Inflammatory macrophage (primary cell): ENCODE measurements around the gene OPN5.

Experiments
- DNase-seq, 2 donors: peaks; one replicate each; pipeline ENCODE4 v3.0.0-alpha.2; 2020 to 2022

Gene OPN5

DNA sequence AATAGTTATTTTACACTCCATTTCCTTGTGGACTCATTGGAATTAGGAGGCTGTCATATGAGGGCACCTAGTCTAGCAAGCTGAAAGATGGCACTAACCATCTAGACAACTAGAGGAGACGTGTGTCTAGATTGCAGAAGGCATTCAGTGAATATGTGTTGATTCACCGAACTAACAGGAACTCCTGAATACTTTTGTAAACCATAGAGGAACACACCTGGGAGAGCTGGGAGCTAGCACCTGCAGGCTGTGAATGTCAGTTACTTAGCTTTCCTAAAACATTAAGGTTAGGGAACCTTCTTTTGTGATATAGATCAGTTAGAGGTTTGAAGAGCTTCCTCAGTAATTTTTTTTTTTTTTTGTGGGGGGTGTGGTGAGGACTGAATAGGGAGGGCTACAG, 7.7 kb downstream of the OPN5 start:
- no peak for DNase-seq

DNA sequence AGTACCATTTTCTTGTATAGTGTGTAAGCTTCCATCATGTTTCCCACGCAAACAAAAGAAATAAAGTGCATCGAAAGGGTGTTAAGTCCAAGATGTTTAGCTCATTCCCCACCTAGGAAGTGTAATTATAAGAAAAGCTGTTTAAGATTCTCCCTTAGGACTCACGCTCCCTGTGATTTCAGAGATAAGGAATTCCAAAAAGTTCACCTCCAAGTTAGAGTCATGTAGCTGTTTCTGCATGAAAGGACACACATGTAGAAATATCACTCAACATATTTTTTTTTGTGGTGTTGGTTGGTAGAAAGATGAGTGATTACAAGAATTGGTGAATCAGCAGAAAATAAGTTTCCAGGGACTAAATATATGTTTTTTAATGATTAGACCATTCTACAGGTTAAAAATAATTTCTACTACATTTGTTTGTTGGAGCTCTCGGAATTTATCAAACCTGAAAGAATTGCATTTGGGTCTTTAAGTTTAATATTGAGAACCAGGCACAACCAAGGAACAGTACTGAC, 10.4 kb downstream of the OPN5 start:
- no peak for DNase-seq

DNA sequence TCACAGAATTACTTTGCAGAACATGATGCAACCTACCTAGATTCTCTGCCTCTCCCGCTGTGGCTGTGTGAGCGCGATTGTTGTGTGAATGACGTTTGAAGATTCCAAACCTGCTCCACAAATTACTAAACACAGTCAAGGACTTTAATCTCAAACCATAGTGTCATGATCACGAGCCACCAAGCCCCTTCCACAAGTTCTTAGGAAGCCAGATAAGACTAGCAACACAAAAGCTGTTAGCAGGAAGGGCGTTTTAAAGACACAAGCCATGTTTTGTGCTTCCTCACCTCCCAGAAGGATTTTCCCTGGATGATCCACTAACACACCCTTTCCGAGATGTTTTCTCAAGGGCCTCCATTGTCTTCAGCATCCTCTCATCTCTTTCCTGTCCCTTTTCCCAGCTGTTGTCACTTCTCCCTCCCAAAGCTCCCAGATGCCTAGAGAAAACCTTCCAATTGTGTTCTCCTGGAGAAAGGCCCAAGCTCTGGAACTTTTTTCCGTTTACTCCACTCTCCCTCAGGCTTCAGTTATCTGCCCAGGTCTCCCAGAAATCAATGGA, 12.8 kb downstream of the OPN5 start:
- DNase-seq, result no peak

DNA sequence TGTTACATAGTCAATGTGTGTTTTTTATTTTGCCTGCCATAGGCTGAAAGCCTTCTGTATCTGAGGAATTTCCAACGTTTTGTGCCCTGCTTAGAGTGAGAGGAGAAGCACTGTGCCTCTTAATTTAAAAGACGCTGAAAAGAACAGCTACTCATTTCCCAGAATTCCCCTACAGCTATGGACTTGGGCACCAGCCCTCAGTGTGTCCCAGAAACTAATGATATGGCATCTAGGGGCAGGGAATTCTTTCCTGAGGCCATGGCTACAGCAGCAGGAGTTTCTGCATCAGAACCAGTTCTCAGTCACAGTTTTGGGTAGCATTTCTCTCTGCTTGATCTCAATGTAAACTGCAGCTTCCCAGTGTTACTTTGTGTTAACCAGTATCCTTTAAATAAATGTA, 20.2 kb downstream of the OPN5 start:
- DNase-seq, result no peak

DNA sequence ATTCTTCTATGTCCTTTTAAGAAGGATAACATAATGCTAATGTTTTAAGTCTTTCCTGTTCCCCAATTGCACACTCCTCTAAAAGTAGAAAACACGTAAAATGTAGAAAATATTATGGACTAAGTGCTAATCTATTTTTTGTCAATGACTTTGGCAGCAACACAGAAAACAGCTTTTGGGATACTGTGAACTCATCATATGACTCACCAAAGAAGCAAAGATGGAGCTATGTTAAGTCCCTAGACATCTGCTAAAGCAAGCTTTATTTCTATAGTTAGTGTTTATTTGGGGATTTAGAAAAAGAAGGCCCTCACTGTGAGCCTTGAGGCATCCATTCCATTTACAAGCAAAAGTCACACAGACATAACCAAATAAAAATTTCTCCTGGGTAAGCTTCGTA, 23.0 kb downstream of the OPN5 start:
- no peak for DNase-seq

- no peak for DNase-seq
Observed at GRCh38 chr6:47809873-47810272, 28.0 kb downstream of the OPN5 start.

DNA sequence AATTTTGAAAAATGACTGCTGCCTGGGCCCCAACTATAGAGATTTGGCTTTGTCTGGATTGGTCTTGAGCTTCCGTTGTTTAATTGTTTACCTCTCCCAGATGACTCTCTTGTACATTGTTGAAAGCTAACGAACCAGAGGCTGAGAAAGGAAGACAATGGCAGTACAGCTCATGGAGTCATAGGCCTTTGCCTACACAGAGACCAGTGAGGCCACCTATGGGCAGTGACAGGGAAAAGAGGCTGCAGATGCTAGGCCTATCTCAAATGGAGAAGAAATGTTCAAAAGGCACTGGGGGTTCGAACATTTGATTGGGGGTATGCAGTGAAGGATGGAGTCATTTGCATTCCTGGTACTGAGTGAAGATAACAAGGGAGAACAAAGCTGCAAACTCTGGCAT, 29.1 kb downstream of the OPN5 start:
- DNase-seq, result no peak

DNA sequence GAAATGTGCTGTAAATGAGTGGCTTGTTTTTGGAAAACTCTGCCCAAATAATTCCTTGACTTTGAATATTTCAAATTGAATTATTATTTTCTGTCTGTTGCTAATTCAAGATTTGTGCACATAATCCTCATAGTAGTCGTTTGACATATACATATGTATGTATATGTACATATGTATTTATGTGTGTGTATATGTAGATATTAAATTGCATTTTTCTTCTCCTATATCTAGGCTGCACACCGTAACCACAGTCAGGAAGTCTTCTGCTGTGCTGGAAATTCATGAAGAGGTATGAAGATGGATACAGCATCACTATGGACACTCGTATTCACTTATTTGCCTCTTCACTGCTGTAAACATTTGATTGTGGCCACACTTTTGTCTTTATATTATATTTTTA, 29.6 kb downstream of the OPN5 start:
- DNase-seq, result no peak

- DNase-seq, result no peak
Observed at GRCh38 chr6:47817749-47818148, 35.9 kb downstream of the OPN5 start.

DNA sequence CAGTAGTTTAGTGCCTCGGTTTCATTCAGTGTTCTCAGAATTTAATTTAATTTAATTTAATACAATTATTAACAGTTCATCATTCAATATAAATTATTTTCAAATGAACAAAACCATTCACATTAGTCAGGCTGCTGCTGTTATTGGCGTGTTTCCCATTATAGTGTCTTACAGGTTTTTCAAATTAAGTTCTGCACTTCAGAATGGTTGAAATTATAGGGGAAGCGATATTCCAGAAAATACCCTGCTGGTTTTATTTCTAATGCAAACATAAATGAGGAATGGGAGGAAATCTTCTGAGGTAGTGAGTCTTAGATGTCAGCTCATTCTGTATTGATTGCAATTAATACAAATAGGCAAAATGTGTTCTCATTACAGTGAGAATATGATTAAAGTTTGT, 37.6 kb downstream of the OPN5 start:
- DNase-seq, result no peak

GRCh38 chr6:47822856-47823554, 41.2 kb downstream of the OPN5 start:
- DNase-seq, result no peak

DNA sequence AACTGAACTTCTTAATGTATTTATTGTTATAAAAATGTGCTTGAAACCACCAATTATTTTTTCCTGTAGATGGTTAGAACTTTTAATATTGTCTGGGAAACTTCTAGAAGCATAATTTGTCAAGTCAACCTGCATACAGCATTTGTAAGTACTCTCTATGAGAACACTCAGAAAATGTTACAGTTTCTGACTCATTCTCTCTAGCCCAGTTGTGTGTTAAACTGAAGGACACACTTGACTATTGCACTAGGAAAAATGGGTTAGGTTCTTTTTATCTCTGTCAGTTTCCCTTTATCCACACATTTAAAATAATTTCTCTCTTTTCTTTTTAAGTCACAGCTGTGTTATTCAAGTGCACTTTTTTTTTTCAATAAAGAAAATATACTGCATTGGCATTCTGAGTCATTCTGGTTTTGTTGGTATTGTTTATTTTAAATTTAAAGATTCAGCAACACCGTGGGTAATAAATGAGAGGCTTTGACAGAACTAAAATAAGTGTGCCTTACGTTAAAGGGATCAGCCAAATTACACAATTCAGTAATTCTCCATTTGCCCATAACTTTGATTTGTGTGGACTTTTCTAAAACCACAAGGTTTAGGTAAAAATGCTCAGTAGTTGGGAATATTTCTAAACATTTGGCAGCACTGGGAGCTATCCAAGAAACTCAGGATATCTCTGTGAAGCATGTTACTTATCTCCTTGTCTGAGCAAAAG, 50.7 kb downstream of the OPN5 start:
- DNase-seq, result no peak

DNA sequence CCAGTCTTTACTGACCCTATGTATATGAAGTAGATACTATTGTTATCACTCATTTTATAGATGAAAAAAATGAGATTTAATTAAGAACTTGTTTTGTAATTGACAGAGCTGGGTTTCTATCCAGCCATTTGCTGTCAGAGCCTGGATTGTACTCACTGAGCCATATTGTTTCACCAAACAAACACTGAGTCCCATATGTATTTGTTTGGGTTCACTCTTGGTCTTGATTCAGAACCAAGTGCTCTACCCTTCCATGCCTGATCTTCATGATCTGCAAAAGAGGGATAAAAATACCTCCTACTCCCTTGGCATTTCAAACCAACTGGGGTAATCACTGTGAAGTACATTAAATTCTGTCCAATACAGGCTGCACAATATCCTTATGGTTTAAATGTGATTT, 52.4 kb downstream of the OPN5 start:
- DNase-seq, result no peak

DNA sequence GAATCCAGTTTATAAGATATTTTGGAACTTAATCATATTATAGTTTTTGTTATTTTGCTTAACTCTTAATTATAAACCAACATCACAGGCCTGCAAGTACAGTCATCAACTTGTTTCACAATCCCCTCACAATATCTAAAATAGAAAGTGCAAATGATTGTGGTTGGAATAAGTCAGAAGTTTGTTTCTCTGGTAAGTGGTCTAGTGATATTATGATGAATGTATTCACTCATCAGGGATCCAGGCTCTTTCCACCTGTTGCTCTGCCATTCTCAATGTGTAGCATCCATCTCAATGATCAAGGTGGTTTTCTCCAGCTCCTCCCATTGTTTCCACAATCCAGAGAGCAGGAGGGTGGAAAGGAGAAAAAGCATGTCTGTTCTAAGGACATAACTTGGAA, 54.2 kb downstream of the OPN5 start:
- DNase-seq, result no peak

DNA sequence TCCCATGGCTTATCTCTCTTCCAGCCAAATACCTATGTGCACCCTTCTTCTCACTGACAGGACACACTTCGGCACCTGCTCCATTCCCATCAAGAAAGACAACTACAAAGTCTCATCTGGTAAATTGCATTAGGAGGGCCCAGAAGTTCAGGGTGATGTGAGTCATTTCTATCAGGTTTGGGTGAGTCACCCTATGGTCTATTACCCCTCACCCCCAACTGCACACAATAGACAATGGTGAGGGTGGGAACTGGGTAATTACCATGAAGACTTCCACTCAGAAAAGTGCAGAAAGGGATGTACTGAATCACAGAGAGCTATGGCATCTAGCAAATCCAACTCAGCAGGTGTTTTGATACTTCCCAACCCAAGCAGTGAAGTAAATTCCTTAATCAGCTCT, 54.8 kb downstream of the OPN5 start:
- no peak for DNase-seq

DNA sequence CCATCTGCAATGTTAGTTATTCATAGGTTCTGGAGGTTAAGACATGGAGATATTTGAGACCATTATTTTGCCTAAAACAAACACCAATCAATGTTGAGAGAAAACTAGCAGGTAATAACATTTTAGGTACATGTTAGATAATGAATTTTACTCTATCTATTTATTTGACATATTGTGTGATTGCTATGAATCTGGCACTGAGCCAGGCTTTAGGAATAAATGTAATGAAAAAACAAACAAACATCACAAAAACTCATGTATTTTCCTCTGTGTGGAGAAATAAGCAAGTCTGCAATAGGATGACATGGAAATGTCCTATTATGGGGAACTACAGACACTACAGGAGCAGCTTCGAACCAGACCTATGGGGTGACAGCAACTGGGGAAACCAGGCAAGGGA, 57.8 kb downstream of the OPN5 start:
- no peak for DNase-seq

- DNase-seq, result no peak
Observed at GRCh38 chr6:47844881-47845280, 63.0 kb downstream of the OPN5 start.

DNA sequence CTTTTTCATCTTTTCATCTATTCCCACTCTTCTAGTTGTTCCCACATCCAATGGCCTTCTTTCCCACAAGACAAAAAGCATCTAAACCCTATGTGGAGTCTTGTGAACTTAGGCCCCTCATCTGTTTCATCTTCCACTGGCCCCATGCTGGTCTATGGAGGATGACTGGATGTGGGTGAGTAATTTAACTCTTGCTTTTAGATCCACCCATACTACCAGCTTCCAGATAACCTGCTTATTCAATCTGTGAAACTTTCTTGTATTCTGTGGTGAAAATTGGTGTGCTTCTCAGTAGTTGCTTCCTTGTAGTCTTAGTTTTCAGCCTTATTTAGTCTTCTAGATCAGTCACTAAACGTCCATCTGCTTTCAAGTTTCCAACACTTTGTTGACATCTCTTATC, 64.9 kb downstream of the OPN5 start:
- DNase-seq, result no peak

DNA sequence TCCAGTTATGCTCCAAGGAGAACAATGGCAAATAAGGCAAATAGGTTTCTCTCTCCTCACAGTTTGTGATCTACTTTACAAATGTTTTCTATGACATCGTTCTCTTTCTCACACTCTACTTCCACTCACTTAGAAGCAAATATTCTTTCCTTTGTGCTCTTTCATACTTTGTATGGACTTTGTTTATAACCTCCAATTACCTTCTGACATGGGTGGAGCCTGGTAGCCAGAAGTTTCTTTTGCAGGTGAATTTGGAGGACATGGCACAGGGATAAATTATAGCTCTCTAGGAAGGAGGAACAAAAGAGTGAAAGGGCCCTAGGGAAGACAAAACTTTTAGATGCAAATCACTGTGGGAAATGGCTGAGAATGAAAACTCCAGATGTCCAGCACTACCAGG, 69.3 kb downstream of the OPN5 start:
- no peak for DNase-seq

- DNase-seq, result no peak
Observed at GRCh38 chr6:47852727-47853126, 70.9 kb downstream of the OPN5 start.

DNA sequence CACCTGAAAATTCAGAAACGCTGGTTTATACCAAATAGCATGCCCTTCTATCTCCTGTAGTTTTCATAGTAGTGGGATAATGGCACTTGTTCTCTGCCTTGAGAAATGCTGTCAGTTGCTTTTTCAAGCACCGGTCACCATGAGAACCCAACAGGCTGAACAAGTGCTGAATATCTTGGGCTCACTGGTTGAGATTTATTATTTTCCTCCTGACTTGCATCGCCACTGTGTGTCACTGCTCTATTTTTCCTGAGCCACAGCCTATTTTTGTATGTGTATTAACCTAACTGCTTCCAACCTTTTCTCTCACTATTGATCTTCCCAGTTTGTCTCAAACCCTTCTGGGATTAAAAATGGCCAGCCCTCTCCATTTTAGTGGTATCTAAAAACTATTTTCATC, 71.9 kb downstream of the OPN5 start:
- no peak for DNase-seq

GRCh38 chr6:47854971-47855370, 73.1 kb downstream of the OPN5 start:
- no peak for DNase-seq

GRCh38 chr6:47859175-47859574, 77.3 kb downstream of the OPN5 start:
- no peak for DNase-seq

DNA sequence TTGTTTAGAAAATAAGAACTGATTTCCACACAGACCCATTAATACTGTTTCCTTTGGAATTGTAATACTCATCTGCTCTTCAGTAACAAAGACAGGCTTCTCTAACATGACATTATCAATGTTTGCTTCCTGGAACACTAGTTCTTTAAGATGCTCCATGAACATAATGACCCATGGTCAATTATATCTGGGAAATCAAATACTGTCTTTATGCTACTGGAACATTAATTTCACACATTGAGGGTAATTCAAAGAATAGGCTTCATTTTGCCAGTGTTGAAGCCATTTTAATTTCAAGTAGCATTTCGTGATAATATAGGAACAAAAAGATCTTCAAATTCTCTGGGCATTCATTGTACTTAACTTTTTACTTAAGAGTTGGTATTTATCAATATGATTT, 80.9 kb downstream of the OPN5 start:
- DNase-seq, result no peak
